GM12878 (cell line): ENCODE measurements around the gene ESCO1. TPM values are rescaled to one million over a fixed set of nuclear protein-coding genes. Genes with fewer than 3 reads are reported as not detected.

Experiments
- BCL11A ChIP-seq: IDR thresholded peaks from 2 replicates; pipeline ENCODE4 v1.6.1; 2011; ENCODE audit warnings: low read depth, low read length
- BHLHE40 ChIP-seq, 2 experiments: fragments of 450-650 bp in 1 of 2; IDR thresholded peaks; 2 replicates each; pipeline ENCODE4 v1.6.1; 2011 to 2017; ENCODE audit warnings: low read depth in 2 of 2, borderline replicate concordance in 1 of 2, improper control_type of control experiment in 1 of 2, low read length in 1 of 2, mild to moderate bottlenecking in 1 of 2
- BRCA1 ChIP-seq: IDR thresholded peaks from 2 replicates; pipeline ENCODE4 v1.6.1; 2011; ENCODE audit warnings: low read depth, low read length, improper control_type of control experiment
- CHD1 ChIP-seq: IDR thresholded peaks from 2 replicates; pipeline ENCODE4 v1.6.1; 2012; ENCODE audit warnings: low read depth, low read length, improper control_type of control experiment
- EP300 ChIP-seq, 2 experiments: fragments of 150-350 bp in 1 of 2; IDR thresholded peaks; 2 replicates each; pipeline ENCODE4 v1.6.1; 2011 to 2012; ENCODE audit warnings: low read depth in 2 of 2, low read length in 2 of 2, borderline replicate concordance in 1 of 2, improper control_type of control experiment in 1 of 2, inconsistent platforms in 1 of 2; ENCODE audit not compliant: control insufficient read depth in 1 of 2
- GATAD2B ChIP-seq: fragments of 450-650 bp; conservative IDR thresholded peaks from 2 replicates; pipeline ENCODE4 v1.6.1; 2017; ENCODE audit warnings: low read depth, mild to moderate bottlenecking, moderate library complexity
- IKZF1 ChIP-seq: fragments of 450-650 bp; conservative IDR thresholded peaks from 2 replicates; pipeline ENCODE4 v1.6.1; 2017; ENCODE audit warnings: antibody characterized with exemption, mild to moderate bottlenecking
- IRF4 ChIP-seq: IDR thresholded peaks from 2 replicates; pipeline ENCODE4 v1.6.1; 2011; ENCODE audit warnings: low read depth, low read length
- JUNB ChIP-seq: IDR thresholded peaks from 2 replicates; pipeline ENCODE4 v1.6.1; 2016; ENCODE audit warnings: antibody characterized with exemption, mild to moderate bottlenecking
- KLF5 ChIP-seq: fragments of 450-650 bp; IDR thresholded peaks from 2 replicates; pipeline ENCODE4 v1.6.1; 2014; ENCODE audit warnings: mild to moderate bottlenecking; ENCODE audit not compliant: partially characterized antibody
- MYB ChIP-seq: fragments of 150-350 bp; IDR thresholded peaks from 2 replicates; pipeline ENCODE4 v1.6.1; 2014; ENCODE audit warnings: mild to moderate bottlenecking, low read depth, low read length, borderline replicate concordance
- PML ChIP-seq: IDR thresholded peaks from 2 replicates; pipeline ENCODE4 v1.6.1; 2012; ENCODE audit warnings: low read length, inconsistent platforms
- TCF3 ChIP-seq: IDR thresholded peaks from 2 replicates; pipeline ENCODE4 v1.6.1; 2012; ENCODE audit warnings: low read depth, mild to moderate bottlenecking, low read length, borderline replicate concordance; ENCODE audit not compliant: insufficient read depth
- ZNF24 ChIP-seq: fragments of 450-650 bp; IDR thresholded peaks from 2 replicates; pipeline ENCODE4 v1.6.1; 2017; ENCODE audit warnings: antibody characterized with exemption, mild to moderate bottlenecking
- polyA plus RNA-seq, 11 experiments: library from polyadenylated mRNA; depleted of rRNA in 4 of 11; unstranded in 6 of 11; stranded (reverse) in 5 of 11; fragments of >200 nt; fragmentation: Nextera tagmentation in 4 of 11; fragmentation: Illumina TruSeq in 1 of 11; extraction: Ambion mirVana in 4 of 11; extraction: Trizol in 1 of 11; gene quantifications; 1 replicate in 1 of 11; 2 replicates in 10 of 11; pipeline versions ENCODE4 v1.2.1 to v1.2.3, GENCODE V29; 2011 to 2016; ENCODE audit warnings: inconsistent platforms in 2 of 11, missing spikeins in 2 of 11, low read depth in 1 of 11
- total RNA-seq, 4 experiments: library from RNA; depleted of rRNA in 3 of 4; stranded (reverse); fragments of >200 nt in 3 of 4; fragmentation: Illumina TruSeq in 1 of 4; extraction: Trizol in 1 of 4; gene quantifications; 2 replicates each; pipeline versions ENCODE4 v1.2.1 to v1.2.3, GENCODE V29; 2013 to 2021
- TF ChIP-seq, protein P1 (sequence below): IDR thresholded peaks from 2 replicates; pipeline ENCODE4 v1.6.1; 2012; ENCODE audit warnings: low read length, inconsistent platforms
- TF ChIP-seq, protein P2 (sequence below): IDR thresholded peaks from 2 replicates; pipeline ENCODE4 v1.6.1; 2011; ENCODE audit warnings: mild to moderate bottlenecking, low read depth, low read length, moderate library complexity; ENCODE audit not compliant: insufficient replicate concordance
- TF ChIP-seq, protein P3 (sequence below): fragments of 450-650 bp; IDR thresholded peaks from 2 replicates; pipeline ENCODE4 v1.6.1; 2017; ENCODE audit warnings: mild to moderate bottlenecking, low read depth, inconsistent platforms; ENCODE audit not compliant: poor library complexity, severe bottlenecking
- TF ChIP-seq, protein P4 (sequence below): fragments of 450-650 bp; formaldehyde crosslinking; IDR thresholded peaks from 2 replicates; pipeline ENCODE4 v1.5.0; 2022; ENCODE audit warnings: mild to moderate bottlenecking, missing genetic modification characterization
- TF ChIP-seq, protein P5 (sequence below), 3 experiments: IDR thresholded peaks in 2 of 3; conservative IDR thresholded peaks in 1 of 3; 2 replicates each; pipeline ENCODE4 v1.5.1; 2011; ENCODE audit warnings: low read depth in 3 of 3, low read length in 3 of 3, mild to moderate bottlenecking in 3 of 3, control low read depth in 2 of 3, moderate library complexity in 2 of 3, inconsistent platforms in 1 of 3, mixed read lengths in 1 of 3; ENCODE audit not compliant: control insufficient read depth in 2 of 3, insufficient read depth in 1 of 3; ENCODE audit errors: extremely low read depth in 1 of 3

The ESCO1 gene
- total and polyA plus RNA-seq, 10 of the 15 experiments (the other 5 are each of a cell fraction or from before 2014, with no cell fraction given): 8.6 to 22.4 (median 12.4) TPM

DNA sequence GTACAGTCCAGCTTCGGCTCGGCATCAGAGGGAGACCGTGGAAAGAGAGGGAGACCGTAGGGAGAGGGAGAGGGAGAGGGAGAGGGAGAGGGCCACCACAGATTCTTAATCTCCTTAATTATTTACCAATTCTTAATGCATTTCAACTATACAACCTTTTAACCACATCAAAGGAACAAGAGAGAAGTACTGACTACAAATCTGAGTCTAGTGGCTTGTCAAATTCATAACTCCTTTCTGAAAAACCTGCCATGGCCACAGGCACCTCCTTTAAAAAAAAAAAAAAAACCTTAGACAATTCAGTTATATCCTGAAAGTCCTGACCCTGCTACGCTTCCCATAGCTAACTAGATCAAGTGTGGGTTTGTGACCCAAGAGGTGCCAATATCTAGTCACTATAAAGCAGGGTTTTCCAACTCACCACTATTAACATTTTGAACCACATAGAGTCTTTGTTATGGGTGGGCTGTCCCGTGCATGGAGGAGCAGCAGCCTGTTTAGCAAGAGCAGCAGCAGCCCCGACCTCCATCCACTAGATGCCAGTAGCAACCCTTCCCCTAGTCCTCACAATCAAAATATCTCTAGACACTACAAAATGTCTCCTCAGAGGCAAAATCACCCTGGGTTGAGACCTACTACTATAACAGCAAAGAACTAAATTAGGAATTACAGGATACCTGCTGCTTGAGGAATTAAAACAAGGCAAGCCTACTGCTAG, 6.8 kb downstream of the ESCO1 start (continued):
- TF ChIP-seq, protein P1, sequence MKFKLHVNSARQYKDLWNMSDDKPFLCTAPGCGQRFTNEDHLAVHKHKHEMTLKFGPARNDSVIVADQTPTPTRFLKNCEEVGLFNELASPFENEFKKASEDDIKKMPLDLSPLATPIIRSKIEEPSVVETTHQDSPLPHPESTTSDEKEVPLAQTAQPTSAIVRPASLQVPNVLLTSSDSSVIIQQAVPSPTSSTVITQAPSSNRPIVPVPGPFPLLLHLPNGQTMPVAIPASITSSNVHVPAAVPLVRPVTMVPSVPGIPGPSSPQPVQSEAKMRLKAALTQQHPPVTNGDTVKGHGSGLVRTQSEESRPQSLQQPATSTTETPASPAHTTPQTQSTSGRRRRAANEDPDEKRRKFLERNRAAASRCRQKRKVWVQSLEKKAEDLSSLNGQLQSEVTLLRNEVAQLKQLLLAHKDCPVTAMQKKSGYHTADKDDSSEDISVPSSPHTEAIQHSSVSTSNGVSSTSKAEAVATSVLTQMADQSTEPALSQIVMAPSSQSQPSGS: no peak
- TF ChIP-seq TCF3: no peak
- TF ChIP-seq, protein P2, sequence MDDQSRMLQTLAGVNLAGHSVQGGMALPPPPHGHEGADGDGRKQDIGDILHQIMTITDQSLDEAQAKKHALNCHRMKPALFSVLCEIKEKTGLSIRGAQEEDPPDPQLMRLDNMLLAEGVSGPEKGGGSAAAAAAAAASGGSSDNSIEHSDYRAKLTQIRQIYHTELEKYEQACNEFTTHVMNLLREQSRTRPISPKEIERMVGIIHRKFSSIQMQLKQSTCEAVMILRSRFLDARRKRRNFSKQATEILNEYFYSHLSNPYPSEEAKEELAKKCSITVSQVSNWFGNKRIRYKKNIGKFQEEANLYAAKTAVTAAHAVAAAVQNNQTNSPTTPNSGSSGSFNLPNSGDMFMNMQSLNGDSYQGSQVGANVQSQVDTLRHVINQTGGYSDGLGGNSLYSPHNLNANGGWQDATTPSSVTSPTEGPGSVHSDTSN: no peak
- TF ChIP-seq EP300 (IDR thresholded peaks at IDR 0.05; ENCODE audit: borderline replicate concordance in 1 of 2, control insufficient read depth in 1 of 2, low read depth in 2 of 2, low read length in 2 of 2): no peak
- TF ChIP-seq BRCA1: no peak
- TF ChIP-seq, protein P3, sequence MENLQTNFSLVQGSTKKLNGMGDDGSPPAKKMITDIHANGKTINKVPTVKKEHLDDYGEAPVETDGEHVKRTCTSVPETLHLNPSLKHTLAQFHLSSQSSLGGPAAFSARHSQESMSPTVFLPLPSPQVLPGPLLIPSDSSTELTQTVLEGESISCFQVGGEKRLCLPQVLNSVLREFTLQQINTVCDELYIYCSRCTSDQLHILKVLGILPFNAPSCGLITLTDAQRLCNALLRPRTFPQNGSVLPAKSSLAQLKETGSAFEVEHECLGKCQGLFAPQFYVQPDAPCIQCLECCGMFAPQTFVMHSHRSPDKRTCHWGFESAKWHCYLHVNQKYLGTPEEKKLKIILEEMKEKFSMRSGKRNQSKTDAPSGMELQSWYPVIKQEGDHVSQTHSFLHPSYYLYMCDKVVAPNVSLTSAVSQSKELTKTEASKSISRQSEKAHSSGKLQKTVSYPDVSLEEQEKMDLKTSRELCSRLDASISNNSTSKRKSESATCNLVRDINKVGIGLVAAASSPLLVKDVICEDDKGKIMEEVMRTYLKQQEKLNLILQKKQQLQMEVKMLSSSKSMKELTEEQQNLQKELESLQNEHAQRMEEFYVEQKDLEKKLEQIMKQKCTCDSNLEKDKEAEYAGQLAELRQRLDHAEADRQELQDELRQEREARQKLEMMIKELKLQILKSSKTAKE: no peak
- TF ChIP-seq BCL11A: no peak
- TF ChIP-seq KLF5: no peak
- no peak for TF ChIP-seq IKZF1
- no peak for TF ChIP-seq CHD1
- no peak for TF ChIP-seq GATAD2B
- no peak for TF ChIP-seq PML
- TF ChIP-seq, protein P4, sequence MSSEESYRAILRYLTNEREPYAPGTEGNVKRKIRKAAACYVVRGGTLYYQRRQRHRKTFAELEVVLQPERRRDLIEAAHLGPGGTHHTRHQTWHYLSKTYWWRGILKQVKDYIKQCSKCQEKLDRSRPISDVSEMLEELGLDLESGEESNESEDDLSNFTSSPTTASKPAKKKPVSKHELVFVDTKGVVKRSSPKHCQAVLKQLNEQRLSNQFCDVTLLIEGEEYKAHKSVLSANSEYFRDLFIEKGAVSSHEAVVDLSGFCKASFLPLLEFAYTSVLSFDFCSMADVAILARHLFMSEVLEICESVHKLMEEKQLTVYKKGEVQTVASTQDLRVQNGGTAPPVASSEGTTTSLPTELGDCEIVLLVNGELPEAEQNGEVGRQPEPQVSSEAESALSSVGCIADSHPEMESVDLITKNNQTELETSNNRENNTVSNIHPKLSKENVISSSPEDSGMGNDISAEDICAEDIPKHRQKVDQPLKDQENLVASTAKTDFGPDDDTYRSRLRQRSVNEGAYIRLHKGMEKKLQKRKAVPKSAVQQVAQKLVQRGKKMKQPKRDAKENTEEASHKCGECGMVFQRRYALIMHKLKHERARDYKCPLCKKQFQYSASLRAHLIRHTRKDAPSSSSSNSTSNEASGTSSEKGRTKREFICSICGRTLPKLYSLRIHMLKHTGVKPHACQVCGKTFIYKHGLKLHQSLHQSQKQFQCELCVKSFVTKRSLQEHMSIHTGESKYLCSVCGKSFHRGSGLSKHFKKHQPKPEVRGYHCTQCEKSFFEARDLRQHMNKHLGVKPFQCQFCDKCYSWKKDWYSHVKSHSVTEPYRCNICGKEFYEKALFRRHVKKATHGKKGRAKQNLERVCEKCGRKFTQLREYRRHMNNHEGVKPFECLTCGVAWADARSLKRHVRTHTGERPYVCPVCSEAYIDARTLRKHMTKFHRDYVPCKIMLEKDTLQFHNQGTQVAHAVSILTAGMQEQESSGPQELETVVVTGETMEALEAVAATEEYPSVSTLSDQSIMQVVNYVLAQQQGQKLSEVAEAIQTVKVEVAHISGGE (CRISPR knock-in tag): no peak
- peak in 1 of 2 experiments; percentile 9; a peak in 1 of 4 replicates for TF ChIP-seq BHLHE40 (IDR thresholded peaks at IDR 0.05; ENCODE audit: borderline replicate concordance in 1 of 2, low read depth in 2 of 2, low read length in 1 of 2)
- no peak for TF ChIP-seq MYB
- TF ChIP-seq IRF4: no peak
- no peak for TF ChIP-seq ZNF24
- TF ChIP-seq, protein P5, sequence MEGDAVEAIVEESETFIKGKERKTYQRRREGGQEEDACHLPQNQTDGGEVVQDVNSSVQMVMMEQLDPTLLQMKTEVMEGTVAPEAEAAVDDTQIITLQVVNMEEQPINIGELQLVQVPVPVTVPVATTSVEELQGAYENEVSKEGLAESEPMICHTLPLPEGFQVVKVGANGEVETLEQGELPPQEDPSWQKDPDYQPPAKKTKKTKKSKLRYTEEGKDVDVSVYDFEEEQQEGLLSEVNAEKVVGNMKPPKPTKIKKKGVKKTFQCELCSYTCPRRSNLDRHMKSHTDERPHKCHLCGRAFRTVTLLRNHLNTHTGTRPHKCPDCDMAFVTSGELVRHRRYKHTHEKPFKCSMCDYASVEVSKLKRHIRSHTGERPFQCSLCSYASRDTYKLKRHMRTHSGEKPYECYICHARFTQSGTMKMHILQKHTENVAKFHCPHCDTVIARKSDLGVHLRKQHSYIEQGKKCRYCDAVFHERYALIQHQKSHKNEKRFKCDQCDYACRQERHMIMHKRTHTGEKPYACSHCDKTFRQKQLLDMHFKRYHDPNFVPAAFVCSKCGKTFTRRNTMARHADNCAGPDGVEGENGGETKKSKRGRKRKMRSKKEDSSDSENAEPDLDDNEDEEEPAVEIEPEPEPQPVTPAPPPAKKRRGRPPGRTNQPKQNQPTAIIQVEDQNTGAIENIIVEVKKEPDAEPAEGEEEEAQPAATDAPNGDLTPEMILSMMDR (IDR thresholded peaks at IDR 0.05 in 2 of 3, conservative IDR thresholded peaks at IDR 0.05 in 1 of 3; ENCODE audit: control insufficient read depth in 2 of 3, extremely low read depth in 1 of 3, insufficient read depth in 1 of 3, low read depth in 3 of 3, low read length in 3 of 3): peak; percentile 38 to 43 (median 39); a peak in 5 of 6 replicates
- TF ChIP-seq JUNB: 0 out of 2 replicates have a peak, but pooled peaks have one; percentile 26
